Hepatocyte (in vitro differentiated cells): ENCODE measurements around the gene RASSF1. TPM values are rescaled to one million over a fixed set of nuclear protein-coding genes. Genes with fewer than 3 reads are reported as not detected.

ENCODE experiments used
- DNase-seq: peaks from one replicate; pipeline ENCODE4 v3.0.0-alpha.2; 2016; ENCODE audit warnings: low spot score
- H2AFZ ChIP-seq: fragments of 200-600 bp; sonication (generic); 2 replicates; pipeline ENCODE4 v1.6.0; 2016; ENCODE audit warnings: antibody characterized with exemption, mild to moderate bottlenecking
- H3K27ac ChIP-seq: fragments of 200-600 bp; sonication (generic); 2 replicates; pipeline ENCODE4 v1.5.1; 2016; ENCODE audit warnings: mild to moderate bottlenecking
- H3K27me3 ChIP-seq: fragments of 200-600 bp; sonication (generic); 2 replicates; pipeline ENCODE4 v1.6.1; 2016
- H3K36me3 ChIP-seq: fragments of 200-600 bp; sonication (generic); replicated peaks from 2 replicates; pipeline ENCODE4 v1.5.1; 2016; ENCODE audit warnings: low read depth; ENCODE audit not compliant: insufficient read depth
- H3K4me1 ChIP-seq: fragments of 200-600 bp; sonication (generic); 2 replicates; pipeline ENCODE4 v1.5.1; 2016; ENCODE audit warnings: mild to moderate bottlenecking, moderate library complexity; ENCODE audit not compliant: insufficient read depth
- H3K4me2 ChIP-seq: fragments of 200-600 bp; sonication (generic); 2 replicates; pipeline ENCODE4 v1.6.0; 2016
- H3K4me3 ChIP-seq: fragments of 200-600 bp; sonication (generic); 2 replicates; pipeline ENCODE4 v1.5.1; 2016; ENCODE audit warnings: mild to moderate bottlenecking
- H3K79me2 ChIP-seq: fragments of 200-600 bp; sonication (generic); 2 replicates; pipeline ENCODE4 v1.6.0; 2017; ENCODE audit warnings: mild to moderate bottlenecking
- H3K9me2 ChIP-seq: fragments of 200-600 bp; sonication (generic); replicated peaks from 2 replicates; pipeline ENCODE4 v1.6.0; 2017; ENCODE audit warnings: mild to moderate bottlenecking; ENCODE audit not compliant: insufficient read depth
- H3K9me3 ChIP-seq: fragments of 200-600 bp; sonication (generic); 2 replicates; pipeline ENCODE4 v1.5.1; 2016; ENCODE audit warnings: low read depth, mild to moderate bottlenecking
- H4K20me1 ChIP-seq: fragments of 200-600 bp; sonication (generic); 2 replicates; pipeline ENCODE4 v1.6.0; 2016; ENCODE audit warnings: mild to moderate bottlenecking; ENCODE audit not compliant: insufficient read depth, poor library complexity, severe bottlenecking
- EZH2 ChIP-seq: fragments of 200-600 bp; sonication (generic); IDR thresholded peaks from 2 replicates; pipeline ENCODE4 v1.6.1; 2016; ENCODE audit warnings: antibody characterized with exemption, mild to moderate bottlenecking, borderline replicate concordance
- EZH2phosphoT487 ChIP-seq: fragments of 200-600 bp; sonication (generic); IDR thresholded peaks from one replicate; pipeline ENCODE4 v1.6.1; 2018; ENCODE audit warnings: antibody characterized with exemption, mild to moderate bottlenecking, low read depth, moderate library complexity; ENCODE audit not compliant: unreplicated experiment, severe bottlenecking
- WGBS: methylation state at CpG from one replicate; pipeline ENCODE4 v1.1.6; 2016; ENCODE audit warnings: low lambda C conversion rate; ENCODE audit errors: missing lambda C conversion rate; 5-methylcytosine and 5-hydroxymethylcytosine counted together
- polyA plus RNA-seq: library from polyadenylated mRNA; unstranded; fragments of >200 nt; fragmentation: Nextera tagmentation; extraction: Ambion mirVana; gene quantifications from 2 replicates; pipeline ENCODE4 v1.2.1, GENCODE V29; 2016
- total RNA-seq: library from RNA; depleted of rRNA; stranded (reverse); fragments of >200 nt; gene quantifications from 2 replicates; pipeline ENCODE4 v1.2.3, GENCODE V29; 2014
- TF ChIP-seq, protein P1 (sequence below): fragments of 200-600 bp; sonication (generic); IDR thresholded peaks from 2 replicates; pipeline ENCODE4 v1.5.1; 2016; ENCODE audit warnings: antibody characterized with exemption, mild to moderate bottlenecking; ENCODE audit not compliant: poor library complexity

RASSF1 gene
- total and polyA plus RNA-seq, 2 experiments from 2014 or later = 11.3 to 22.9 TPM

GRCh38 chr3:50320853-50321335, 19.7 kb downstream of the RASSF1 start:
- Histone ChIP-seq H3K79me2 (peaks cover 37% of the 10 kb centered on the region), H2AFZ (peak overlapping the region; percentile 71), H3K9me2 (no peaks in the 10 kb centered on the region), H3K9me3 (no peaks in the 10 kb centered on the region), H3K4me3 (peak overlapping the region; percentile 88), H3K4me1 (peaks cover 53% of the 10 kb centered on the region), H4K20me1 (peaks cover 3% of the 10 kb centered on the region), H3K27me3 (no peaks in the 10 kb centered on the region), H3K27ac (peak overlapping the region; percentile 100), H3K36me3 (no peaks in the 10 kb centered on the region), H3K4me2 (peak overlapping the region; percentile 97)
- TF ChIP-seq EZH2phosphoT487 (no peak), EZH2 (no peak)
- TF ChIP-seq, protein P1, sequence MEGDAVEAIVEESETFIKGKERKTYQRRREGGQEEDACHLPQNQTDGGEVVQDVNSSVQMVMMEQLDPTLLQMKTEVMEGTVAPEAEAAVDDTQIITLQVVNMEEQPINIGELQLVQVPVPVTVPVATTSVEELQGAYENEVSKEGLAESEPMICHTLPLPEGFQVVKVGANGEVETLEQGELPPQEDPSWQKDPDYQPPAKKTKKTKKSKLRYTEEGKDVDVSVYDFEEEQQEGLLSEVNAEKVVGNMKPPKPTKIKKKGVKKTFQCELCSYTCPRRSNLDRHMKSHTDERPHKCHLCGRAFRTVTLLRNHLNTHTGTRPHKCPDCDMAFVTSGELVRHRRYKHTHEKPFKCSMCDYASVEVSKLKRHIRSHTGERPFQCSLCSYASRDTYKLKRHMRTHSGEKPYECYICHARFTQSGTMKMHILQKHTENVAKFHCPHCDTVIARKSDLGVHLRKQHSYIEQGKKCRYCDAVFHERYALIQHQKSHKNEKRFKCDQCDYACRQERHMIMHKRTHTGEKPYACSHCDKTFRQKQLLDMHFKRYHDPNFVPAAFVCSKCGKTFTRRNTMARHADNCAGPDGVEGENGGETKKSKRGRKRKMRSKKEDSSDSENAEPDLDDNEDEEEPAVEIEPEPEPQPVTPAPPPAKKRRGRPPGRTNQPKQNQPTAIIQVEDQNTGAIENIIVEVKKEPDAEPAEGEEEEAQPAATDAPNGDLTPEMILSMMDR = no peak
- under 1% methylated on average over 19 of the region's 45 CpGs for WGBS
- peak; percentile 94 for DNase-seq

DNA sequence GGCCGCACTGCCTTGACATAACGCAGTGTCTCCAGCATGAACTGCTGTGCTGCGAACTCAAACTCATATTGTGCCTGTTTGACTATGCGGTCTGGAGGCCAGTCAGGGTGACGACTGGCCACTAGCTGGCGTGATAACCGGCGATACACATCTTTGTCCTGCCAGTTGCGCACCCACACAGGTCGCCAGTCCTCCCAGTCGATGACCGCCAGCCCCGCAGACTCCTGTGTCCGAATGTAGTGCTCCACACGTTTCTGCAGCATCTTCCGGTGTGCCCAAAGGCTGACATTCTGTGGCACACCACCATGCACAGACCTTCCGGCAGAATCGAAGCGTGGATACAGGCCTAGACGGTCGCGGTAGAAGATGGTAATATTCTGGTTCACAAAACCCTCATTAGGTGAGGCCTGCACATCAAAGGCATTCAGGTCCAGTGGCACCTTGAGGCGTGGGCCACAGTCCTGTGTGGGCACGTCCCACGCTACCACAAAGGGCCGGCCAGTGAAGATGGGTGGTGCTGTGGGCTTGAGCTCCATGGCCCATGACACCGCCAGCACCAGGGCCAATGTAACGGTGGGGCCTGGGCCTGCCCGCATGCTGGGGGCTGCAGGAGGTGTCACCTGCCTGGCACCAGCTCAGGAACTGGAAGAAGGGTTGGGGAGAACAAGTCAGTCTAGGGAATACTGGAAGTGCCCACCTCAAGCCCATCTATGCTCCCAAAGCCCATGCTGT, 20.6 kb downstream of the RASSF1 start:
- no peaks in the 10 kb centered on the region for H3K9me3 ChIP-seq
- H3K36me3 ChIP-seq = no peaks in the 10 kb centered on the region
- 85% methylated on average over 29 of the region's 29 CpGs for WGBS
- H3K79me2 ChIP-seq = peaks cover 38% of the 10 kb centered on the region
- H3K27ac ChIP-seq = peak overlapping the region; percentile 100
- H2AFZ ChIP-seq = no peak overlapping the region
- H4K20me1 ChIP-seq = peaks cover 3% of the 10 kb centered on the region
- peak overlapping the region; percentile 97 for H3K4me2 ChIP-seq
- peaks cover 53% of the 10 kb centered on the region for H3K4me1 ChIP-seq
- no peak for TF ChIP-seq EZH2
- TF ChIP-seq EZH2phosphoT487 = no peak
- TF ChIP-seq, protein P1 = no peak
- no peaks in the 10 kb centered on the region for H3K27me3 ChIP-seq
- H3K4me3 ChIP-seq = peak overlapping the region; percentile 88
- no peaks in the 10 kb centered on the region for H3K9me2 ChIP-seq
- no peak for DNase-seq

DNA sequence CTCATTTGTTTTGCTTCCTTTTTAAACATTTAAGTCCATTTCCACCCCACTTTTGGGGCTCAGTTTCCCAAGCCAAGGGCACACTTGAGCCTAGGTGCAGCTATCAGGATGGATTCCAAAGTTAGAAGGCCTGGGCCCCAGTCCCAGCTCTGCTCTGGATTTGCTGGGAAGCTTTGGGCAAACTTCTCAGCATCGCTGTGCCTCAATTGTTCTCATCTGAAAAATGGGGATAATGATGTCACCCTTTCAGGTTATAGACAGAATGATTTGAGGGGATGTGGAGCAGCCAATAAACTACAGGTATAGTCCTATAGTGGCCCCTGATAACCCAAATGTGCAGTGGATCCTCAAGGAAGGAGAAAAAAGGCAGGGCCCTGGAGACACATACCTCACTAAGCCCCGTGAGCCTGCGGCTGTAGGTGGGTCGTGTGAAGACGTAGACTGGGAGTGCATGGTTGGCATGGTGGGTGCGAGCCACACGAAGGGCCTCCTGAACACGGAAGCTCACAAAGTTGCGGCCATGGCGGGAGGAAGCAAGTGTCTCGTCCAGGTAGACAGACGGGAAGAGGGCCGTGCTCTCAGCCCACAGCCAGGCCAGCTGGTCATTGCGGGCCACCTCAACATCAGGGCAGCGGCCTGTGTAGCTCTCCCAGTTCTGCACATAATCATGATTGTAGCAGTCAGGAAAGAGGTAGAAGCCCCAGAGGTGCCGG, 21.3 kb downstream of the RASSF1 start:
- Histone ChIP-seq H3K9me2 (no peaks in the 10 kb centered on the region), H3K27ac (peak overlapping the region; percentile 100), H3K4me3 (no peak overlapping the region), H3K4me2 (peak overlapping the region; percentile 97), H3K9me3 (no peaks in the 10 kb centered on the region), H3K4me1 (peaks cover 51% of the 10 kb centered on the region), H3K79me2 (peaks cover 38% of the 10 kb centered on the region), H3K27me3 (no peaks in the 10 kb centered on the region), H4K20me1 (peaks cover 3% of the 10 kb centered on the region), H2AFZ (no peak overlapping the region), H3K36me3 (no peaks in the 10 kb centered on the region)
- TF ChIP-seq, protein P1 = no peak
- TF ChIP-seq EZH2phosphoT487 (no peak), EZH2 (no peak)
- DNase-seq = no peak
- 96% methylated on average over 16 of the region's 16 CpGs for WGBS
